ENCODE results near the gene PDE2A.

DNA sequence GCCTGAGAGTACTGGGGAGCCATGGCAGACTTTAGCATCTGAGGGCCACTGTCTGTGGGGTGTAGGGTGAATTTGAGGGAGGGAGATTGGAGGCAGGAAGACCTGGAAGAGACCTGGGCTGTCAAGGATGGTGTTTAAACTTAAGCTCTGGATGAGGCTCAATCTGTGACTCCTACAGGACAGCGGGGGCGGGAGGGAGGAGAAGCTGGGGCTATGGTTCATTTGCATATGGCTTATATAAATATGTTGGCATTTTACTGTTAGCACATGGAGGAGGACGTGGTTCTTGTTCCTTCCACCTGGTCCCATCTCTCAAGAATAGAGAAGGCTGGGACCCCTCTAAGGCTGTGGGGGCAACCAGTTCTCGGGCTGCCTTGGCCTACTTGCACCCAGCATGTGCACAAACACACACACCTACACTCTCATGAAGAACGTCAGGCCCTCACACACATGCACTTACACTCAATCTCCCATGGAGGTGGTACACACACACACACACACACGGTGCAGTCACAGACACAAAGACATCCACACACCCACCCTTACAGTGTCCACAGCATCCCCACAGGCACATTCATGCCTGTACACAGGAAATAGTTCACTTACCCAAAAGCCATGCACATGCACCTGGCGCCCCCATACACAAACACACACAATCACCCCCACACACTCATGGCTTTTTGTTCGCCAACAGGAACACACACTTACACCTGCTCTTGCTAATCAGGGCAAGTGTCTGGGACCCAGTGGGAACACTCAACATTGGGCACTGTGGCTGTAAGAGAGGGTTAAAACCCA is 81.3 kb downstream of the PDE2A start:
- no peak for TF ChIP-seq POLR2A (IDR thresholded peaks at IDR 0.05)
- TF ChIP-seq CTCF (IDR thresholded peaks at IDR 0.05) = no peak
